ENCODE measurements around the gene FAT3.

Gene FAT3

GRCh38 chr11:92219476-92219875 lies 5.1 kb upstream of the FAT3 start:
- no peak for DNase-seq (ENCODE audit: low read depth)
- no peak for TF ChIP-seq CTCF (conservative IDR thresholded peaks at IDR 0.05; ENCODE audit: low read depth, low read length)
- no peak overlapping the region for H3K4me3 ChIP-seq (ENCODE audit: low read depth, low read length)

GRCh38 chr11:92222701-92223100 lies 1.9 kb upstream of the FAT3 start:
- no peak overlapping the region for H3K4me3 ChIP-seq (ENCODE audit: low read depth, low read length)
- no peak for DNase-seq (ENCODE audit: low read depth)
- no peak for TF ChIP-seq CTCF (conservative IDR thresholded peaks at IDR 0.05; ENCODE audit: low read depth, low read length)

GRCh38 chr11:92224054-92224406 lies 588 bp upstream of the FAT3 start:
- H3K4me3 ChIP-seq (ENCODE audit: low read depth, low read length) = peak overlapping the region; percentile 41
- DNase-seq (ENCODE audit: low read depth) = no peak
- TF ChIP-seq CTCF (conservative IDR thresholded peaks at IDR 0.05; ENCODE audit: low read depth, low read length) = no peak

- no peak for TF ChIP-seq CTCF (conservative IDR thresholded peaks at IDR 0.05; ENCODE audit: low read depth, low read length)
- no peak for DNase-seq (ENCODE audit: low read depth)
- H3K4me3 ChIP-seq (ENCODE audit: low read depth, low read length) = peak overlapping the region; percentile 41
Observed at GRCh38 chr11:92225125-92225567, 528 bp downstream of the FAT3 start.

GRCh38 chr11:92225568-92226330 lies 1.1 kb downstream of the FAT3 start:
- TF ChIP-seq CTCF (conservative IDR thresholded peaks at IDR 0.05; ENCODE audit: low read depth, low read length) = peak; percentile 14
- no peak for DNase-seq (ENCODE audit: low read depth)
- H3K4me3 ChIP-seq (ENCODE audit: low read depth, low read length) = peak overlapping the region; percentile 8

- no peak overlapping the region for H3K4me3 ChIP-seq (ENCODE audit: low read depth, low read length)
- TF ChIP-seq CTCF (conservative IDR thresholded peaks at IDR 0.05; ENCODE audit: low read depth, low read length) = no peak
- no peak for DNase-seq (ENCODE audit: low read depth)
Observed at GRCh38 chr11:92226331-92227229, 2.0 kb downstream of the FAT3 start.

All from choroid plexus epithelial cell (primary cell).